GM20000 (cell line): Measurements from ENCODE around the gene SLC12A7.

Experiments used
- DNase-seq: peaks from one replicate; pipeline ENCODE4 v3.0.0; 2012; ENCODE audit warnings: low spot score
- TF ChIP-seq, protein P1 (sequence below): IDR thresholded peaks from 2 replicates; pipeline ENCODE4 v1.5.1; 2012; ENCODE audit warnings: mild to moderate bottlenecking, control low read depth; ENCODE audit errors: extremely low read depth, missing control alignments

Gene SLC12A7

DNA sequence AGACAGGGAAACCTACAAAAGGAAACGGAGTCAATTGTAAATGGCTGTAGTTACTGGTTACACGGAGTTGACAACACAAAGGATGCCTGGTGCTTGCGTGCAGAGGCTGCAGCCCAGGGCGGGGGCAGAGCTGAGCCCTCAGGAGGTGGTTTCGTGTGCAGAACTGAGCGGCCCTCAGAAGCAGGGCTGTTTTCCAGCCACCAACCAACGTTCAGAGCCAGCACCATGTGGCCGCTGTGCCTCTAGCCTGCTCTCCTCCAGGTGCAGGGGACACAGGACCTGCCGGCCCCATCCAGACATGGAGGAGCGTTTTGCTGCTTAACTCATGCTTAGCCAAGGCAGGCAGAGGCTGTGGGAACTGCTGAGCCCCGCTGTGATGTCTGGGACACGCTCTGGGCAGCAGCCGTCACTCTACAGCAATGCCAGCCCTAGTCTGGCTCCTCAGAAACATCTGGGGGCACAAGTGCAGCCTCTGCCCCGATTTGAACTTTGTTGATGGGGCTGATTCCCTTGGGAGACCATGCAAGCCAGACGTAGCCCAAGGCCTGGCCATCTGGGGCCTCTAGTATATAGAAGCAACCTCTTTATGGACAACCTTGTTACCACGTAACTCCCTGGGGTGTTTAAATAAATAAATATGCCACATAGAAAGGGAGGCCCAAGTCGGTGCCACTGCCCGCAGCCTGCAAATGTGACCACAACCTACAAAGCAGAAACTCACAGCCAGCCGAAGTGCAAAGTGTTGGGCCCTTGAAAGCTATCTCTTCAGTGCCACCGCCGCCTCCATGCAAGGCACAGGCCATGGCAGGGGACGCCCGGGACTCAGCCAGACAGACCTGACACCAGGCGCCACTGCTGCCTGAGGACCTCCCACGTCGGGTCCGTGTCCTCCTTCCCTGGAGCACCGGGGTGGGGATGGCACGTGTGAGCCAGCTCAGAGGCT, 61.2 kb downstream of the SLC12A7 start:
- TF ChIP-seq, protein P1, sequence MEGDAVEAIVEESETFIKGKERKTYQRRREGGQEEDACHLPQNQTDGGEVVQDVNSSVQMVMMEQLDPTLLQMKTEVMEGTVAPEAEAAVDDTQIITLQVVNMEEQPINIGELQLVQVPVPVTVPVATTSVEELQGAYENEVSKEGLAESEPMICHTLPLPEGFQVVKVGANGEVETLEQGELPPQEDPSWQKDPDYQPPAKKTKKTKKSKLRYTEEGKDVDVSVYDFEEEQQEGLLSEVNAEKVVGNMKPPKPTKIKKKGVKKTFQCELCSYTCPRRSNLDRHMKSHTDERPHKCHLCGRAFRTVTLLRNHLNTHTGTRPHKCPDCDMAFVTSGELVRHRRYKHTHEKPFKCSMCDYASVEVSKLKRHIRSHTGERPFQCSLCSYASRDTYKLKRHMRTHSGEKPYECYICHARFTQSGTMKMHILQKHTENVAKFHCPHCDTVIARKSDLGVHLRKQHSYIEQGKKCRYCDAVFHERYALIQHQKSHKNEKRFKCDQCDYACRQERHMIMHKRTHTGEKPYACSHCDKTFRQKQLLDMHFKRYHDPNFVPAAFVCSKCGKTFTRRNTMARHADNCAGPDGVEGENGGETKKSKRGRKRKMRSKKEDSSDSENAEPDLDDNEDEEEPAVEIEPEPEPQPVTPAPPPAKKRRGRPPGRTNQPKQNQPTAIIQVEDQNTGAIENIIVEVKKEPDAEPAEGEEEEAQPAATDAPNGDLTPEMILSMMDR: no peak
- DNase-seq: no peak

DNA sequence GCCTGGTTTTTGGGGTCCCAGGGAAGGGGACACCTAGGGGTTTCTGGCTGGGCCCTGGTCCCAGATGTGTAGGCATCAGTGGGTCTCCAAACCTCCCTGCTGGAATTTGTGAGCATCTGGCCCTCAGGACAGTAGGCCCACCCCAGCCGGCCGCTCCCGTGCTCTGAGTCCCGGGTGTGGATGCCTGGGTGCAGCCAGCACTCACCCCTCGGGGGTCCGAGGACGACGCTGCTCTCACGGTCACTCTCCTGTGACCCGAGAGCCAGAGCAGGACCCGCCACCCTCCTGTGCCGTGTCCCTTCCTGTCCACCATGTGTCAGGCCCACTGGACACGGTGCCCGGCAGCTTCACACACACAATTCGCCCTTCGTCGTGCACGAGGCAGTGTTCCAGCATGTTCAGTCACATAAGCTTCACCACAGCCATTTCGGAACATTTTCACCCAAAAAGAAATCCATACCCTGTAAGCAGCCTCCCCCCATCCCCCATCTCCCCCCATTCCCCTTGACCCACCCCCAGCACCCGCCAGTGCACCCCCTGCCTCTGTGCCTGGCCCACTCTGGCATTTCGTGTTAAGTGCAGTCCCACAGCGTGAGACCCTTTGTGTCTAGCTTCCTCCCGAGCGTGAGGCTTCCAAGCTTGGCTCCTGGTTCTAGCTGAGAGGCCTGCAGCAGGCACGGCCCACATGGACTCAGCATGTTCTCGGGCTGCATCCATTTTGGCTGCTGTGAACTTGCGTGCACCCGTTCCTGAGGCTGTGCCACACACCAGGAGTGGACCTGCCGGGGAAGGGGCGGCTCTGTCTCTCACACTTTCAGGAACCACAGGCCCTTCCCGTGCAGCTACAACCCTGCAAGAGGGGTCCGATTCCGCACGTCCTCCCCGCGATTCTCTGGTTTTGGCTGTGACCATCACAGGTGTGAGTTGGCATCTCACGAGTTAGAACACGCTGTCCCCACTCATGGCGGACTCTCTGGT, 62.7 kb downstream of the SLC12A7 start:
- DNase-seq: no peak
- TF ChIP-seq, protein P1: no peak

DNA sequence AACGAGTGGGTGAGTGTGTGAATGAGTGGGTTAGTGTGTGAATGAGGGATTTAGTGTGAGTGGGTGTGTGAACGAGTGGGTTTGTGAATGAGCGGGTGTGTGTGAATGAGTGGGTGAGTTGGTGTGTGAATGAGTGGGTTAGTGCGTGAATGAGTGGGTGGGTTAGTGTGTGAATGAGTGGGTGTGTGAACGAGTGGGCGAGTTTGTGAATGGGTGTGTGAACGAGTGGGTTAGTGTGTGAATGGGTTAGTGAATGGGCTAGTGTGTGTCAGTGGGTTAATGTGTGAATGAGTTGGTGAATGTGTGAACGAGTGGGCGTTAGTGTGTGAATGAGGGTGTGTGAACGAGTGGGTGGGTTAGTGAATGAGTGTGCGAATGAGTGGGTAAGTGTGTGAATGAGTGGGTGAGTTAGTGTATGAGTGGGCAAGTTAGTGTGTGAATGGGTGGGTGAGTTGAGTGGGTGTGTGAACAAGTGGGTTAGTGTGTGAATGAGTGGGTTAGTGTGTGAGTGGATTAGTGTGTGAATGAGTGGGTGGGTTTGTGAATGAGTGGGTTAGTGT, 63.6 kb downstream of the SLC12A7 start:
- TF ChIP-seq, protein P1: no peak
- DNase-seq: no peak

DNA sequence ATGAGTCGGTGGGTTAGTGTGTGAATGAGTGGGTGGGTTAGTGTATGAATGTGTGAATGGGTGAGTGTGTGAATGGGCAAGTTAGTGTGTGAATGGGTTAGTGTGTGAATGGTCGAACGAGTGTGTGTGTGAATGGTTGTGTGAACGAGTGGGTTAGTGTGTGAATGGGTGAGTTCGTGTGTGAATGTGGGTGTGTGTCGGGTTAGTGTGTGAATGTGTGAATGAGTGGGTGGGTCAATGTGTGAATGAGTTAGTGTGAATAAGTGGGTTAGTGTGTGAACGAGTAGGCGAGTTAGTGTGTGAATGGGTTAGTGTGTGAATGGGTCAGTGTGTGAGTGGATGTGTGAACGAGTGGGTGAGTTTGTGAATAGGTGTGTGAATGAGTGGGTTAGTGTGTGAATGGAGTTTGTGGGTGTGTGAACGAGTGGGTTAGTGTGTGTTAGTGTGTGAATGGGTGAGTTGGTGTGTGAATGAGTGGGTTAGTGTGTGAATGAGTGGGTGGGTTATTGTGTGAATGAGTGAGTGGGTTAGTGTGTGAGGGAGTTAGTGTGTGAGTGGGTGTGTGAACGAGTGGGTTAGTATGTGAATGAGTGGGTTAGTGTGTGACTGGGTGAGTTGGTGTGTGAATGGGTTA, 64.4 kb downstream of the SLC12A7 start:
- TF ChIP-seq, protein P1: no peak
- no peak for DNase-seq

DNA sequence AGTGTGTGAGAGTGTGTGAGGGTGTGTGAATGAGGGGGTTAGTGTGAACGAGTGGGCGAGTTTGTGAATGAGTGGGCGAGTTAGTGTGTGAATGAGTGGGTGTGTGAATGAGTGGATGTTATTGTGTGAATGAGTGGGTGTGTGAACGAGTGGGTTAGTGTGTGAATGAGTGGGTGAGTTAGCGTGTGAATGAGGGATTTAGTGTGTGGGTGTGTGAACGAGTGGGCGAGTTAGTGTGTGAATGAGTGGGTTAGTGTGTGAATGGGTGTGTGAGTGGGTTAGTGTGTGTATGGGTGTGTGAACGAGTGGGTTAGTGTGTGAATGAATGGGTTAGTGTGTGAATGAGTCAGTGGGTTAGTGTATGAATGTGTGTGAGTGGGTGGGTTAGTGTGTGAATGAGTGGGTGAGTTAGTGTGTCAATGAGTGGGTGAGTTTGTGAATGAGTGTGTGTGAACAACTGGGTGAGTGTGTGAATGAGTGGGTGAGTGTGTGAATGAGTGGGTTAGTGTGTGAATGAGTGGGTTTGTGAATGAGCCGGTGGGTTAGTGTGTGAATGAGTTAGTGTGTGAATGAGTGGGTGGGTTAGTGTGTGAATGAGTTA, 65.8 kb downstream of the SLC12A7 start:
- TF ChIP-seq, protein P1: no peak
- no peak for DNase-seq

DNA sequence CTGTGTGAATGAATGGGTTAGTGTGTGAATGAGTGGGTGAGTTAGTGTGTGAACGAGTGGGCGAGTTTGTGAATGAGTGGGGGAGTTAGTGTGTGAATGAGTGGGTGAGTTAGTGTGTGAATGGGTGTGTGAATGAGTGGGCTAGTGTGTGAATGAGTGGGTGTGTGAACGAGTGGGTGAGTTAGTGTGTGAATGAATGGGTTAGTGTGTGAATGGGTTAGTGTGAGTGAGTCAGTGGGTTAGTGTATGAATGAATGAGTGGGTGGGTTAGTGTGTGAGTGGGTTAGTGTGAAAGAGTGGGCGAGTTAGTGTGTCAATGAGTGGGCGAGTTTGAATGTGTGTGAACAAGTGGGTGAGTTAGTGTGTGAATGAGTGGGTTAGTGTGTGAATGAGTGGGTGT, 67.7 kb downstream of the SLC12A7 start:
- DNase-seq: no peak
- TF ChIP-seq, protein P1: no peak
